ENCODE results near the gene DMRT2. TPM values are rescaled to one million over a fixed set of nuclear protein-coding genes. Genes with fewer than 3 reads are reported as not detected.
A peak's percentile ranks its signal among the peaks of the same experiment; 100 is the strongest.

The DMRT2 gene
- total RNA-seq, 2 experiments from 2014 or later, result 2.9 to 3.3 TPM

DNA sequence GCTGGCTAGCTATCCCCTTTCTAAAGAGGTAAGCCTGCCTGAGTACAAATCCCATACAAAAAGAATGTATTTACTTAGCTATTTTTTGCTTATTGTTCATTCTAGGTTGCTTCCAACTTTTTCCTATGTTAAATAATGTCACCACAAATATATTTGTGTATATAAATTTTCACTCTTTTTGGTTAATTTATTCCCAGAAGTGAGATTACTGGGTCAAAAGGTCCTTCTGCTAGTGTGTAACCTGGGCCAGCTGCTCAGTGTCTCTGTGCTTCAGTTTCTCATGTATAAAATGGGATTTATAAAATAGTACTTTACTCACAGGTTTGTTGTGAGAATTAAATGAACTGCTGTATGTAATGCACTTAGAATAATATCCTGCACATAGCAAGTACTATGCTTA, 23.9 kb upstream of the DMRT2 start:
- peaks cover 2% of the 10 kb centered on the region for H3K9me3 Mint-ChIP-seq
- no peaks in the 10 kb centered on the region for H3K4me1 Mint-ChIP-seq
- ChIA-PET CTCF (no interaction called here), POLR2A (no interaction called here)
- no peaks in the 10 kb centered on the region for H3K36me3 Mint-ChIP-seq (ENCODE audit: low read depth)
- DNase-seq, result no peak
- H3K27me3 Mint-ChIP-seq, result peaks cover 19% of the 10 kb centered on the region
- no peak overlapping the region for H3K27ac Mint-ChIP-seq
- no peak overlapping the region for H3K4me3 Mint-ChIP-seq

DNA sequence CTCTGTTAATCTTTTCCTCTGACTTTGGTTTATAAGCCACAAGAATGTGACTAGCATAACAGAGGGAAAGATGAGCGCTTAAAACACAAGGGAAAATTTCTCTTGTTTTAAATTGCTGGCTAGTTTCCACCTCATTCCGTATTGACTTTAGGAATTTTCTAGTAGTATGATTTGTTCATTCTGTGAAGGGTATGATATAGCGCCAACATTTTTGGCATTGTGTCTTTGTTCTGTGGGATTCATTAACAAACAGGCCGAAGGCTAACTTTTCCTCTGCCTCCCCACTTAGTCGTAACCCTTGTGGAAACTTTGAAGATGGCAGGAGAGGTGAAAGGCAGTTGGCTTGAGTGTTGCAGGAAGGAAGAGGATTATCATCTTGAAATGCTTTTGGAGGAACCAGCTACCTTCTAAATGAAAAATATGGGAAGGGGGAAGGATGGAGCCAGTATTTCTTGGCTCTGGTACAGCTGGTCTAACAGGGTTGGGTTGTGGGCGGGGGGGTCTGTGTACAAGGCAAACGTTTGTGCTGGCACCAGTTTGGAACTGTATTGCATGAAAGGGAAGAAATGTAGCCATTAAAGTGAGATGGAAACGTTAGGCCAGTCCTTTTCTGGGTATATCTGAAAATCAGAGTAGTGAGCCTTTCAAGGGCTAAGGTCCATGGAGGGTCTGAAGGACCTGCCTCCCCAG, 21.5 kb upstream of the DMRT2 start:
- Mint-ChIP-seq H3K27me3 (peaks cover 19% of the 10 kb centered on the region), H3K27ac (no peak overlapping the region), H3K4me1 (no peaks in the 10 kb centered on the region), H3K9me3 (no peaks in the 10 kb centered on the region), H3K36me3 (ENCODE audit: low read depth) (no peaks in the 10 kb centered on the region), H3K4me3 (no peak overlapping the region)
- ChIA-PET POLR2A (no interaction called here), CTCF (interaction anchor here (0.5 kb wide), 1 partner anchor 215 kb away, joined by 3 read pairs; no protein-coding TSS in a partner anchor)
- no peak for DNase-seq

DNA sequence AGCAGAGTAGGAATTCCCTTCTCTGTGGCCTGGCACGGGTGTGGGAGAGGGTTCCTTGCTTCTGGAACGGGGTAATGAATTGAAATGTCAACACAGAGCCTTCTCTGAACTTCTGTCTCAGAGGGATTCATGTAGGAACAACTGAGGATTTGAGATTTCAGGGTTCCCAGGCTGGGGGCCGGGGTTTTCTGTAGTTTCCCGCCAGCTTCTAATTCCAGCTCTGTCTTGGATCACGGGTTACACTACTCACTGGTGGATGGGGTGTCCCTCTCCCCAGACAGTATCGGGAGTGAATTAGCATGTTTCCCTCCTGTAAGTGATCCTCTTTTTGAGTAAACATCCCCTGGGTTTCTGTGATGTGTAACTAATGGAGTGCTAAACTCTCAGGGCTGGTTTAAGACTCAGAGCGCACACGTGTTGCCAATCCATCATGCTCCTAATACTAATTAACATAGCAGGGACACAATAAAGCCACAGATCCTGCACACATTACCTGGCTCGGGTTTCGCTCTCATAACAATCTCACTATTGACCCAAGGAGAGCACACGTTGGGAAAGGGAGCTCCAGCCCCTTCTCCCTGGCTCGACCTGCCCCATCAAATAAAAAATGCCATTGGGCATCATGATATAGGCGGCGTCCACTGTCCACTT, 18.1 kb upstream of the DMRT2 start:
- DNase-seq, result no peak
- CTCF ChIA-PET, result no interaction called here
- Mint-ChIP-seq H3K4me3 (no peak overlapping the region), H3K27me3 (peaks cover 26% of the 10 kb centered on the region), H3K4me1 (no peaks in the 10 kb centered on the region), H3K9me3 (no peaks in the 10 kb centered on the region), H3K36me3 (ENCODE audit: low read depth) (no peaks in the 10 kb centered on the region), H3K27ac (no peak overlapping the region)
- POLR2A ChIA-PET, result no interaction called here

- no peaks in the 10 kb centered on the region for H3K9me3 Mint-ChIP-seq
- POLR2A ChIA-PET, result no interaction called here
- no peaks in the 10 kb centered on the region for H3K36me3 Mint-ChIP-seq (ENCODE audit: low read depth)
- H3K27me3 Mint-ChIP-seq, result peaks cover 28% of the 10 kb centered on the region
- H3K4me3 Mint-ChIP-seq, result no peak overlapping the region
- H3K4me1 Mint-ChIP-seq, result no peaks in the 10 kb centered on the region
- DNase-seq, result no peak
- H3K27ac Mint-ChIP-seq, result no peak overlapping the region
- CTCF ChIA-PET, result interaction anchor here (1.2 kb wide), 1 partner anchor 25 kb away, joined by 3 read pairs; no protein-coding TSS in a partner anchor
Measured at GRCh38 chr9:1034271-1034670, 15.9 kb upstream of the DMRT2 start.

GRCh38 chr9:1039589-1039988, 10.6 kb upstream of the DMRT2 start:
- Mint-ChIP-seq H3K4me1 (peaks cover 6% of the 10 kb centered on the region), H3K27ac (no peak overlapping the region), H3K4me3 (no peak overlapping the region), H3K27me3 (peaks cover 62% of the 10 kb centered on the region), H3K36me3 (ENCODE audit: low read depth) (no peaks in the 10 kb centered on the region), H3K9me3 (no peaks in the 10 kb centered on the region)
- ChIA-PET POLR2A (no interaction called here), CTCF (no interaction called here)
- no peak for DNase-seq

GRCh38 chr9:1042466-1042865, 7.7 kb upstream of the DMRT2 start:
- DNase-seq, result peak; percentile 35
- ChIA-PET POLR2A (no interaction called here), CTCF (no interaction called here)
- H3K36me3 Mint-ChIP-seq (ENCODE audit: low read depth), result peaks cover 15% of the 10 kb centered on the region
- H3K27me3 Mint-ChIP-seq, result peaks cover 82% of the 10 kb centered on the region
- H3K4me1 Mint-ChIP-seq, result peaks cover 18% of the 10 kb centered on the region
- no peak overlapping the region for H3K4me3 Mint-ChIP-seq
- H3K27ac Mint-ChIP-seq, result no peak overlapping the region
- H3K9me3 Mint-ChIP-seq, result no peaks in the 10 kb centered on the region

DNA sequence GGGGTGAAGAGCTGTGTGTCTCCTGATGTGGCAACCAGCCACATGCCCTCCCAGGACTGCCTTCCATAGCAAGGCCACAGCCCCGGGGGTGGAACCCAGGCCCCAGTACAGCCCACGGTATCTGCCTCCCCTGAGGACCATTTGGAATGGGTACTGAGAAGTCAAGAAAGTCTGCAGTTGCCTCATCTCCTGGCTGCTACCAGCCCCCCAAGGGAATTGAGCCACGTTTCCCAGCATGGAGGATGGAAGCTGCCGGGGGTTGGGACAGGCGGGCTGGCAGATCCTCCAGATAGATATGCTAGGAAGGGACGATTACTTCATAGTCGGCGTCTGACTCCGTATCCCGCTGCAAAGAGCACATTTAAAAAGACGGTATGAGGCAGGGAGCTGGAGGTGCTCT, 5.5 kb upstream of the DMRT2 start:
- peaks cover 89% of the 10 kb centered on the region for H3K27me3 Mint-ChIP-seq
- H3K36me3 Mint-ChIP-seq (ENCODE audit: low read depth), result peaks cover 15% of the 10 kb centered on the region
- CTCF ChIA-PET, result interaction anchor here (0.6 kb wide), 1 partner anchor 370 kb away, joined by 4 read pairs; no protein-coding TSS in a partner anchor
- POLR2A ChIA-PET, result no interaction called here
- H3K4me1 Mint-ChIP-seq, result peaks cover 37% of the 10 kb centered on the region
- no peak overlapping the region for H3K27ac Mint-ChIP-seq
- H3K4me3 Mint-ChIP-seq, result no peak overlapping the region
- no peak for DNase-seq
- no peaks in the 10 kb centered on the region for H3K9me3 Mint-ChIP-seq

DNA sequence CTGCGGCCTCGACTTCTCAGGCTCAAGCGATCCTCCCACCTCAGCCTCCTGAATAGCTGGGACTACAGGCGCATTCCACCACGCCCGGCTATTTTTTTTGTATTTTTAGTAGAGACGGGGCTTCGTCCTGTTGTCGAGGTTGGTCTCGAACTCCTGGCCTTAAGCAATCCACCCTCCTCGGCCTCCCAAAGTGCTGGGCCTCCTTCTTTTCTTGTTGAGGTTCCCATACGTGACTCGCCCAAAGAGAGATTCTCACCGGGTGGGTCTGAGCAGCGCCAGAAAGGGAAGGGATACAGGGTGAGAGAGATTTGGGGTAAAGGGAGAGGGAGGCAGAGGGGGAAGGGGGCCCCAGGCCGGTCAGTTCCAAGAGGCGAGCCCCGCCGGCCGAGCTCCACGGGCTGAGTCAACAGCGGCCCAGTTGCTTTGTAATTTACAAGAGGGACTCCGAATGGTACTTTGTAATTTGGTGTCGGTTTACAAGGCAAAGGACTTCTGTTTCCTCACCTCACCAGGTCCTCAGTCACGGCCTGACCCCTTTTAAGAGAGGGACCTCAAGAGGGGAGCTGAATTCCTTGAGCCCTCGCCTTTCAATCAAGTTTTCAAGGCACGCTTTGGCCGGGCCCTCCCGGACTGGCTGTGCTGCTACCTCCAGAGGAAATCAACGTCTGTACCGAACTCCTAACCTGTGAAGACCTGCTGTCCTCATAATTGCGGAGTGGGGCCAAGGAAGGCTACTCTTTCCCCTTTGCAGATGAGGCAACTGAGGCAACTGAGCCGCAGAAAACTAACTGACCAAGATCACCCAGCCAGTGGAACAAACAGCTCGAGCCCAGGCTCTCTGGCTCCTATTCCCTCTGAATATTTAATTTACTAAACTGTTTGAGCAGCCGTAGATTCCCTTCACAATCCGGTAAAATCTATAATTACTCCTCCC, 3.3 kb upstream of the DMRT2 start:
- Mint-ChIP-seq H3K9me3 (no peaks in the 10 kb centered on the region), H3K4me1 (peaks cover 51% of the 10 kb centered on the region), H3K36me3 (ENCODE audit: low read depth) (peaks cover 17% of the 10 kb centered on the region), H3K27me3 (peaks cover 87% of the 10 kb centered on the region), H3K4me3 (peak overlapping the region; percentile 77), H3K27ac (peak overlapping the region; percentile 22)
- POLR2A ChIA-PET, result interaction anchor here (1.2 kb wide), 1 partner anchor 65 kb away, joined by 3 read pairs; no protein-coding TSS in a partner anchor
- CTCF ChIA-PET, result interaction anchor here (0.7 to 1.1 kb wide), 3 partner anchors 37 to 46 kb away, joined by 3 read pairs; no protein-coding TSS in a partner anchor
- no peak for DNase-seq

- peaks cover 24% of the 10 kb centered on the region for H3K36me3 Mint-ChIP-seq (ENCODE audit: low read depth)
- peaks cover 90% of the 10 kb centered on the region for H3K27me3 Mint-ChIP-seq
- DNase-seq, result no peak
- no peaks in the 10 kb centered on the region for H3K9me3 Mint-ChIP-seq
- peak overlapping the region; percentile 77 for H3K4me3 Mint-ChIP-seq
- peak overlapping the region; percentile 22 for H3K27ac Mint-ChIP-seq
- peaks cover 53% of the 10 kb centered on the region for H3K4me1 Mint-ChIP-seq
- CTCF ChIA-PET, result interaction anchor here (0.7 to 0.9 kb wide), 2 partner anchors 38 to 47 kb away, joined by 3 read pairs; no protein-coding TSS in a partner anchor
- POLR2A ChIA-PET, result interaction anchor here (1.2 kb wide), 1 partner anchor 66 kb away, joined by 3 read pairs; no protein-coding TSS in a partner anchor
Measured at GRCh38 chr9:1047591-1048230, 2.4 kb upstream of the DMRT2 start.

DNA sequence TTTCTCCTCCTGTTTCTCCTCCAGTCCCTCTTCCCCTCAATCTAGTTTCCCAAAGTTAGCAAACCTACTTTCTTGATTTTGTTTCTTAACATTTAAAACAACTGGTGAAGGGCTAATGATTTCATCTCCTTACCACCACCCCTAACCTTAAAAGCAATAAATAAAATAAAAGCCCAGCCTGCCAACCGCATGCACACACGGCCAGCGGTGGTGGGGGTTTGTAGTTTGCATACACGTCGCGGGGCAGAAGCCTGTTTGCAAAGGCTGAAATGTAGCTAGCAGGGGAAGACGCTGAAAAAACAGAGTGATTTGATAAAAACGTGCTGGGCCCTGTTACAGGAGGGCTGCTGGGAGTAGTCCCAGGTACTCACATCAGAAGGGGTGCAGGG, 1.9 kb upstream of the DMRT2 start:
- DNase-seq, result no peak
- Mint-ChIP-seq H3K4me3 (peak overlapping the region; percentile 77), H3K36me3 (ENCODE audit: low read depth) (peaks cover 24% of the 10 kb centered on the region), H3K27me3 (peaks cover 90% of the 10 kb centered on the region), H3K4me1 (peaks cover 54% of the 10 kb centered on the region), H3K27ac (peak overlapping the region; percentile 22), H3K9me3 (no peaks in the 10 kb centered on the region)
- ChIA-PET CTCF (interaction anchor here (0.9 kb wide), 1 partner anchor 39 kb away, joined by 3 read pairs; no protein-coding TSS in a partner anchor), POLR2A (interaction anchor here (1.2 kb wide), 1 partner anchor 67 kb away, joined by 3 read pairs; no protein-coding TSS in a partner anchor)

GRCh38 chr9:1048811-1049210, 1.3 kb upstream of the DMRT2 start:
- no peak overlapping the region for H3K27ac Mint-ChIP-seq
- no peak for DNase-seq
- ChIA-PET POLR2A (no interaction called here), CTCF (no interaction called here)
- H3K9me3 Mint-ChIP-seq, result no peaks in the 10 kb centered on the region
- peaks cover 90% of the 10 kb centered on the region for H3K27me3 Mint-ChIP-seq
- H3K4me3 Mint-ChIP-seq, result no peak overlapping the region
- H3K4me1 Mint-ChIP-seq, result peaks cover 54% of the 10 kb centered on the region
- H3K36me3 Mint-ChIP-seq (ENCODE audit: low read depth), result peaks cover 24% of the 10 kb centered on the region

DNA sequence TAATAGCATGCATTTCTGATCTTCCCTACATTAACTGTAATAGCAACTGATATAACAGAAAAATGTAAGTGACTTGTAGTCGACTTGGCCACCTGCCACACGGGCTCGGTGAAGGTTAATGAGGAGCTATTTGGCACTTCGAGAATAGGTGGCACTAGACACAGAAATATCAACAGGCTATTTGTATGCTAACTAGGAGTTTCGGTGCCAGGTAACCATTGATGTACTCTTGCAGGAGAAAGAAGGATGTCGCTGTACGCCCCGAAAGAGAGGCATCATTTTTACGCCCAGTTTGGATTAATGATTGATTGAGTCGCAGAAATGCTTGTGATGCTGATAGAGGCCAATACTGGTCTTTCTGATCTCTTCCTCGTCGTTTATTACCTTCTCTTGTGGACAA, 516 bp upstream of the DMRT2 start:
- Mint-ChIP-seq H3K27me3 (peaks cover 88% of the 10 kb centered on the region), H3K27ac (peak overlapping the region; percentile 45), H3K36me3 (ENCODE audit: low read depth) (peaks cover 24% of the 10 kb centered on the region), H3K4me1 (peaks cover 54% of the 10 kb centered on the region), H3K9me3 (no peaks in the 10 kb centered on the region), H3K4me3 (peak overlapping the region; percentile 63)
- POLR2A ChIA-PET, result no interaction called here
- DNase-seq, result no peak
- CTCF ChIA-PET, result no interaction called here
